Activated effector memory CD4-positive, alpha-beta T cell treated with Interleukin-2 at 50 U/mL for 16 hours (primary cell): ENCODE measurements around the gene C1orf116.

ENCODE experiments used
- DNase-seq: peaks from one replicate; pipeline ENCODE4 v3.0.0-alpha.2; 2020

C1orf116 gene

DNA sequence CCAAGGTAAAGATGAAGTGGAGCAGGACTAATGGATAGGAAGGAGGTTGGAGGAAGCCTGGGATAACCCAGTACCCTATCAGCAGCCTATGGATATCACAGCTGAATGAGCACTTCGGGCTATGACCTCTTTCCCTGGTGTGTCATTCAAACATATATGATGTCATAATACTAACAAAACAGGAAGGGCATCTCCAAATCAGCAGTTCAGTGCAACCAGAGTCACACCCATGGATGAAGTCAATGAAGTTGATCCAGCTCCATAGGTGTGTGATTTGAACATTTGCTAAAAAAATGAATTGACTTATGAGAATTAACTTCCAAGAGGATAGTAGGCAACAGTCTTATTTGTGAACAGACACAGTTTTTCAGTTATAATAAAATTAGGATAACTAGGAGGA is 1.7 kb upstream of the C1orf116 start:
- no peak for DNase-seq

DNA sequence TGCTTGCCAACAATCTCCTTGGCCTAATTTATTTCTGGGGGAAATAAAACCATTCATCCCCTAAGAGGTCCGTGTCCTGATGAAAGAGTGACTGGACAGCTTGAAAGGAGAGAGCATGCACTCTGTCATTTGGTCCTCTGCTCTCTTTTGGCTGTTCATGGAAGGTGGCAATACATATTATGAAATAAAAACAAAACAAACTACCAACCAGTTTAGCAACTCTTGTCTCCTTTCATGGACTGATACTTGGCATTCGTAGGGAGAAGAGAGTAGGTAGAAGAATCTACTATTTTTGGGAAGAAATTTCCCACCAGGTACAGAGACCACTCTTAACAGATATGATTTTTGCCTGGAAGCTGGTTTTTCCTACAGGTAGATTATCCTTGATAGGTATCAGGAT is 746 bp upstream of the C1orf116 start:
- no peak for DNase-seq

DNA sequence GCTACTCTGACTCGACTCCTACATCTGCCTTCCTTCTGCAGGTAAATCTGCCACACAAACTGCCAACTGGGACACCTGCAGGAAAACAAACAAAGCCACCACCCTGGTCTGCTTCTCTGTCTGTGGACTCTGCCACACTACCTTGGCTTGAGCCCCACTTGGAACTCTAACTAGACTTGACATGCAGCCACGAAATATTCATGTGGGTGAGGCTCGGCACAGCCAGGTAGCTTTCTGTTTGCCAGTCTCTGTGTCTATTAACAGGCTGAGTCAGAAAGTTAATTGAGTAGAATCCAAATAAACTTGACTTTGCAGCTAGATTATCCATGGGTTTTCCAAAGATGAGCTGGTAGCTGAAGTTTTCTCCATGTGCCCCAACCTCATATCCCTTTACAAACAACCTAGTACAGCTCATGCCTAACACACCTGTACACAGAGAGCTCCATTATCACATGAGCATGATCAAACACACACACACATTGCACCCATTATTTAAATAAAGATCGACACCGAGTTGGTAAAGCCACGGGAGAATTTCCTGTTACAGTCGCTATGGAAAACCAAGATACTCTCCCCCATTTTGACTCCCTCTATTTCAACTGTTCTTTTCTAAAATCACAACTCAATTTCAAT is 808 bp downstream of the C1orf116 start:
- DNase-seq, result no peak

DNA sequence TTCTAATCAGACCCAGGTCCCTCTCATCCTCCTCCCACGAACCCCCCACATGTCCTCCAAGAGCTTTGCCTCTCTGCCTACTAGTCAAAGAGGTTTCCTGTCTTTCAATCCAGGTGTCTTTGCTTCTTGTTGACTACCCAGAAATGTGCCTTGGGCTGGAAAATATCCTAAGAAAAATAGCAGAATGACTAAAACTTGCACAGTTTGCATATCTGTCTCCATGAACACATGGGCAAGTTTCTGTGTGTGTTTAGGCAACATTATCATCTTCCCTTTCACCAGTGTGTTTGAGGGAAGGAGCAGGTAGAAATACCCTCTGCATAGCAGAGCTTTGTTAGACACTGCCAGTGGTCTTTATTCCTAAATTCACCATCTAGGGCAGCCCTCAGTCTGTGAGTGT is 1.5 kb downstream of the C1orf116 start:
- DNase-seq, result no peak

DNA sequence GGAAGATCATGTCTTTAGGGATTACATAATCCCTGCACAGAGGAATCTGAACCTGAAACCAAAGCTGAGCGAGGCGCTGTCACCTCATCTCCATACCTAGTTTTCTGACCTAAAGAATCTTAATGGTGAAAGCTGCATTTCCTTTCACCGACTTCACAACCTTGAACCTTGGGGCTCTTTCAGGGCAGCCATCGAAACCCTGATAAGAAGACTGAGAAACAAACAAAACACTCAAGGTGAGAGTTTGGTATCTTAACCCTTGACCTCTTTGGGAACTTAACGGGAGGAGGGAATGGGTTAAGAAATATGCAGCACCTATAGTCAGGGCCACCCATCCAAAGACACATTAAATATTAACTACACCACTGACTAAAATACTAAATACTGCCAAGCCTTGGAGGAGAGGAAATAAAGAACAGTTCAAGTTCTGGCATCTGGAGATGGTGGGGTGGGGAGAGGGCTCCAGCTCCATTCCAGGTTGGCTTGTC is 2.0 kb downstream of the C1orf116 start:
- no peak for DNase-seq

DNA sequence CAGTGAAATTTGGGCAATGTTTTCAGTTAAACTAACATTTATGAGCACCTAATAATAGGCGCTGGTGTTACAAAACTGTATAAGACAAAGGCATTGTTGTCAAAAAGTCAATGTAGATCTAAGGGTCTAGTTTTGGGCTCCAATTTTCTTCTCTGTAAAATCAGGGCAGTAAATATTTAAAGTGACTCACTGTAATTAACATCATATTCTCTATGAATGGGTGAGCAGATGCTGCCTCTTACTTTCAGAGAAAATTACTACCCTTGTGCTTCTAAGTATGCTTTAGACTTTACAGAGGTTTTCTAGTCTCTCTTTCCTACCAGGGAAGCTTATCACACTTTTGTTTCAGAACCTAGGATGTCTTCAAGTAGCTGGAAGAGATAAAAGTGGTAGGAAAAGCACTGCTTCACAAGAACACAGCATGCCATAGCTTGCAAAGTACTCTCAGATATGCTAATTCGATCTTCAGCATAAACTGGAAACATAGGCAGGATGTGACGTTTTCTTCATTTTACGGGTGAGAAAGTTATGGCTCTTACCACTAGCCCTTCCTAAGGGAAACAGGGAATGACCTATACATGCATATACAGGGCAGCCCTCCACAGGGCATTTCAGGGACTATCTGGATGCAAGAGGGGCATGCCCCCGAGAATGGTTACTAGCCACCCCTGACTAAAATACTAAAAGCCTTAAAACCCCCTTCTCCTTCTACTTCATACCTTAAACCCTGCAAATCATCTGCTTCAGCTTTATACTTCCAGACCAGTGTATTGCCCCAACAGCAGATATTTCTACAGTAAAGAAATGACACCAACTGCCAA is 2.6 kb downstream of the C1orf116 start:
- no peak for DNase-seq

DNA sequence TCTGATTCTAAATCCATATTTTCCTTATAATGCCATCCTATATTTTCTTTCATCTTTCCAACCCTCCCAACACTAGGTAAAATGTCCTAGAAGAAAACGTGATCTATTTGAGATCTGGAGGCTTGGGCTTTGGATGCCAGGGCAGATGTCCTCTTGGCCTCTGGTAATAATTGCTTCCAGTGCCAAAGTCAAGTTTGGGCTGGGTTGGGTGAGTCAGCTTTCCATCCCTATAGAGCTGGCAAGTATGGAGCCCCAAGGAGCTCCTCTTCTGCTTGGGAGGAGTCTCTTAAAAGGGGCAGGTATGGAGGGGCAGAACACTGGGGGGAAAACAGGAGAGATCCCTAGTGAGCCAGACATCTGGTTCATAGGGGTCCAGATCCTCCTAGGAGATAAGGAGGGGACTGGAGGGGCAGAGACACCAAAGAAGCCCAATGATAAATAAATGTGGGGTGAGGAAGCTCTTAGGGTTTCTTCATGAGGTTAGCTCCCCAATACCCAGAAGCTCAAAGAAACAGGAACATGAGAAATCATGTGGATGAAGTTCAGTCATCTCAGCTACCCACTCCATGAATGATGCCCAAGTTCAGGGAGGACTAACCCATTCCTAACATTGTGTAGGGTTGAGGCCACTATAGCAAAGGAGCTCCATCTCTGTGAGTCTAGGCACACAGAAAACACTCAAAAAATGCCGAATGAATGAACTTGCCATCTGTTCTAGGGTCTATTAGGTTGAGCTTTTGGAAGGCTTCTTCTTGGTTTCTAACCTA is 3.5 kb downstream of the C1orf116 start:
- no peak for DNase-seq

DNA sequence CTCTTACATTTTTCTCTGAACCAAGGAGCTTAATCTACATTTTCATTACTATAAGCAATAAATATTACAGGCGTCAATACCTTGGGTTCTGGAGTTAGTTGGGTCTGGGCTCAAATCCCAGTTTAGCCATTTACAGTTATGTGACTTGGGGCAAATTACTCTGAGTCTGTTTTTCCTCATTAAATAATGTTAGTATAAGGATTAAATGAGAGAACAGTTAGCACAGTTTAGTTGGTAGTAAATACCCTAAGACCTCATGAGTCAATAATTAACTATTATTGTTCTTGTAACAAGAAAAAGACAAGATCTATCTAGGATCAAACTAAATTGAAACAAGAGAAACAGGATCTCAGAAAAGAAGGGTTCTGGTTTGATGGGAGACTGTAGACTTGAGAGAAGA is 4.6 kb downstream of the C1orf116 start:
- DNase-seq, result no peak

DNA sequence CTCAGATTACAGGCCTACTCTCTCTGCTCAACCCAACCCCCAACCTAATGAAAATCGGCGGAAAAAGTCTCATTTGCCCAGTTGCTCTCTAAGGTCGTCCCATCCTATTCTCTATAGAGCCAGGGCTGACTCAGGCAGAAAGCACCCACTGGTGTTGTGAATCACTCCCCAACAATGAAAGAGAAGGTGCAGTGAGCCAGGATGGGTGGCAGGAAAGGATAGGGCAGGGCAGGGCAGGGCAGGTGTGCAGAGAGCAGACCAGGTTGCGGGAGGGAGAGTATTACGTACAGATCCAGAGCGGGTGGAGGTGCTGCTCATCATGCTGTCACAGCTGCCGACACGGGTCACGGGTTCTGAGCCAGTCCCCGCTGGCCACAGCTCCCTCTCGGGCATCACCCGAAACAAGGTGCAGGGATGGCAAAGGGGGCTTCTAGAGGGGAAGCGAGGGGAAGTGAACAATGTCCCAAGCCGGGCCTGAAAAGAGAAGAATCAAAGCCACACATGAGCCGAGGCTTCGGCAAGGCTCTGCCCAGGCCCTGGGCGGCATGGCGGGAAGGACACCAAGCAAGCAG is 5.3 kb downstream of the C1orf116 start:
- DNase-seq, result no peak

DNA sequence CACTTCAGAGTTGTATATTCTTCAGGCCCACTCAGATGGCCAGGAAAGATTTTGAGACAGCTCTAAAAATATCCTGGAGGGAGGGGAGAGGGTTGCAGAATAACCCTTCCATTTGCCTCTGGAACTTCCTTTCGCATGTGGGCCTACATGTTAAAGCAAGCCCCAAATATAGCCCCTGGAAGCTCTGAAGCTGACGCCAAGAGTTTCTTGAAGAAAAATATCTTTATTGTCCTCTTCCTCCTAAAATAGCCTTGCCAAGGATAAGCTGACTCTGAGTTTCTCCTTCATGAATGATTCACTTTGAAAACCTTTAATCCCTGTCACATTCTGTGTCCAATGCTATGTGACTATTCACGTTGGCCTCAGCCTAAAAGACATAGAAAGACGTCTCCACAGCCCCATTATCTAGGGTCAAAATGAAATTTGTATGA is 6.4 kb downstream of the C1orf116 start:
- DNase-seq, result no peak

DNA sequence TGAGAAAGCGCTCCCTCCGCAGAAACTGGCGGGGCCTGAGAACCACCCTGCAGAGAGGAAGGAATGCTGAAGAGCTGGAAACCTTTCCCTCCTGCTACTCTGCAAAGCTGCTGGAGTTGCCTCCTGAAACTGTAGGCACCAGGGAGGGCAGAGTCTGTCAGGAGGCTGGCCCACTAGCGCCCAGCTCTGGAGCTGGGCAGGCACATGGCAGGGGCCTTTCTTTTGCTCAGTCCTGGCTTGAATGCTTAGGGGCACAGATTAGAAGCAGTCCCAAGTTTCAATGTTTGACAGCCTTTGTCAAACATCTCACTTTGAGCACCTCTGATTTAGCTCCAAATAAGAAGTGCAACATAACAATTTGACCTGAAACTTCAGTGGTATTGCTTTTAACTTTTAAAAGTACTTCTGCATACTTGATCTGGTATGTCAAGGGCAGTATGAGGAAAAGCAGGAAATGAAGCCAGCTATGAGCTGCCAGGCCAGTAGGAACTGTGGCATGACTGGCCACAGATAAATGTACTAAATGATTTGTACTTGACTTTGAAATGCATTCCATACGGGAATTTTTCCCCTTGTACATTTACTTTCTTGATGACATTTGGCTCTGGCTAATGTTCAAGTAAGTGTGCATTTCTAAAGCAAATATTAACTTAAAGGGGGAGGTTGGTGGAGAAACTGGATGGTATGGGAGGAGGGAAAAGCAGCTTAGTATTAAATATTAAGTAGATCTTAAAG is 7.2 kb downstream of the C1orf116 start:
- DNase-seq, result no peak

DNA sequence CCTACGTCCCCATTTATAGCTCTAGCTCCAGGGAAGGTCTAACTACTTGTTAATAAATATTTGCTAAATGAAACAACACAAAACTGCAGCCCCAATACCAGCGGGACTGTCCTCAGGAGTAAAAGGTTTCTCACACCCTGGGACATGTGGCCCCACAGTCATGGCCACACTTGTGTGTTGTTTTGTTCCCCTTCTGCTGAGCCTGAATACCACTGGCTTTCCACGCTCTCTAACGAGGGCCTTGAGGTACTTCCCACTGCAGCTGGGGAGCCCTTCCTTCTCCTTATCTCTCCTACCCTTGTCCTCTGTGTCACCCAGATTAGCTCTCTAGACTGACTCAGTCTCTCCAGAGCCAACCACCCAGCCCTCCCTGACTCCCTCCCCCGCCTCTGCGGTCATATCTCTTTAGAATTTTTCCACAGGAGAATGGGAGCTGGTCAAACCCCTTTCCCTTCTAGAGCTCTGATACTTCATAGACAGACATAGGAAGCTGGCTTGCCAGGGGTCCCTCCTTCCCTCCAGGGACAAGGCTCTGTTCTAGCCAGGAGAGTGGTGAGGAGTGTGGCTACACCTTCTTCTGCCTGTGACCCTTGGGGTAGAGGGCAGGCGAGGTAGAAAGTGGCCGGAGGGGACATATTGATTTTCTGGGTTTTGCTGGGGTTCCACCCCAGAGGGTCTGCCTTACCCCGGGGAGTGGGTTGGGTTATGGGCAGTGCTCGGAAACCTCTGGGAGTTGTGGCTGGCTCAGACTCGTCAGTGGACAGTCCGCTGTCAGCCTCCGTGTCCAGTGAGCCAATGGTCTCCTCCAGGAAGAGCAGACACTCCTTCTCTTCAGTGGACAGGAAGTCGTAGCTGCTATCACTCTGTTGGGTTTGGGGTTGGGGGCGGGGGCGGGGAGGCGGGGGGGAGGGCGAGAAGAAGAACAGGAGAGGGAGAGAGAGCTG is 8.1 kb downstream of the C1orf116 start:
- DNase-seq, result no peak

DNA sequence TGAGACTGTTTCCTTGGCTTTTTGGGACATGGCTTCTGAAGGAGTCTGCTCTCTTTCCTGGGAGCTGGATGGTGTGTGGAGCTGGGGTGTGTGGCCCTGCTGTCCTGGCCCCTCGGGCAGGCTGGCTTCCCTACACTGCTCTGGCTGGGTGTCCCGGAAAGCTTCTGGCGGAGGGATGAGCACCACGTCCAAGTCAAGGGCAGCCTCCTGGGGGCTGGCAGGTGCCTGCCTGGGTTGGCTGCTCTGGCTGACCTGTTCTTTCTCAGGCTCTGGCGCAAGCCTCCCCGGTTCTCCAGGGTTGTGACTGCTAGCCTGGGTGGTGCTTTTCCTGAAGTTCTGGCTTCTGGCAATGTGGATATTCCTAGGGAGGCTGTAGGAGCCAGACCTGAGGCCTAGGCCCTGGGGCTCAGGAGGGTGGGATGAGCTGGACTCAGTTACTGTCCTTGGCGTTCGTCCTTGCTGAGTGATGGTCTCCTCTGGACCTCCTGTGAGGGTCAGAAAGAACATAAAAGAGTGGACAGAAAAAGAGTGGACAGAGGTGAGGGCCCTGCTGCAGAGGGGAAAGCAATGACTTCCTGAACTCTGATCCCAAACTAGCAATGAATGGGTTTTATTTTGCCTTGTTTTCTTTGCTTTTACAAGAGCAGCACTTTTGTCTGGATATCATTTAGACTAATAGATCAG is 9.4 kb downstream of the C1orf116 start:
- no peak for DNase-seq

DNA sequence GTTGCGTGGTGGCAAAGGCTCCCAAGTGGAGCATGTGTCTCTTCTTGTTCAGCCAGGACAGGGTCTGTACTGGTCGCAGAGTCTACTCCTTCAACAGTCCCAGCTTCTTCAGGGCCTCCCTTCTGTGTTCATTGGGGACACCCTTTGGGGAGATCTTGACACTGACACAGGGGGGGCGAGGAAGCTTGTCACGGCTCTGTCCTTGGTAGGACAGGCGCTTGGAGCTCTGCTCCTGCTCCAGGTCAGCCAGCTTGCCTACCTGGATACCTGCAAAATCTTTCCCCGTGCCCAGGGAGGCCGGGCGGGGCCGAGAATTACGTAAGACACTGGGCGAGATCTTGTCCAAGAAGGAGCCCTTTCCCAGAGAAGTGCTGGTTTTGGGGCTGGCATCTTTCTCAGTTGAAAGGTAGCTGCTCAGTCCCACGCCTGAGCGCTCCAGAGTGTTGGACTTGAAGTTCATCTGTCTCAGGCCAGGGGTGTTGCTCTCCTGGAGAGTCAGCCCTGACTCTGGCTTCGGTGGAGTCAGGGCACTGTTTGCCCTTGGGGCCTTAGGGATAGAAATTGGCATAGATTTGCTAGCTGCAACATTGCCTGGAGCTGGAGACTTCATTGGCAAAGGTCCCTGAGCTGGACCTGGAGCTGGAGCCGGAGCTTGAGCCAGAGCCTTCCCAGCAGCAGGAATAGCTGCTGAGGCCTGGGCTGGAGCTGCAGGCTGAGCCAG is 10.5 kb downstream of the C1orf116 start:
- DNase-seq, result no peak

DNA sequence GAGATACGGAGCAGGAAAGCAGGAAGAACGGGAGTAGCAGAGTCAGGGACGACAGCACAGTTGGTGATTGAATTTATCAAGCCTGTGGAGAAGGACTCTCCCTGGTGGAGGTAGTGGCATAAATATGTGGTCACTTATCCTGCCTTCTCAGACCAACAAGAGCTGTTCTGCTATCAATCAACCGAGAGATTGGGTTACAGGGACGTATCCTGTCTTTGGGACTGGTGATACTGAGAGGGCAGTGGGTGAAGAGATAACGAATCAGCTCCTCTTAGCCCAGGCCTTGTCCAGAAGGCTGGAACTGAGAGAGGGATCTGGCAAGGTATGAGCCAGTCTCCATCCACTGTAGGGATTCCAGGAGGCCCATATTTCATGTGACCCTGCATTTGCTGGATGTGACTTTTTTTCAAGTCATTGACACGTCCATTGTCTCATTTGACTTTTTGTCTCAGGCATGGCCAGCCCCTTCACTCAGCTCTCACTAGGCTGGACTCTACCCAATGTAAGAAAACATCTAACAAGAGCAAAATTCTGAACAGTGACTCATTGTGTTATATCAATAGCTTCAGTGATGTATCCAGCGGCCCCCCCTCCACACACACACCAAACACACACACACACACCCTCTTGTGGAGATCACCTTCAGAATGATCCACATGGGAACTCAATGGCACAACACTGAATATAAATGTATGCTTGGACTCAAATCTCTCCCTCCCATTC is 11.3 kb downstream of the C1orf116 start:
- no peak for DNase-seq

DNA sequence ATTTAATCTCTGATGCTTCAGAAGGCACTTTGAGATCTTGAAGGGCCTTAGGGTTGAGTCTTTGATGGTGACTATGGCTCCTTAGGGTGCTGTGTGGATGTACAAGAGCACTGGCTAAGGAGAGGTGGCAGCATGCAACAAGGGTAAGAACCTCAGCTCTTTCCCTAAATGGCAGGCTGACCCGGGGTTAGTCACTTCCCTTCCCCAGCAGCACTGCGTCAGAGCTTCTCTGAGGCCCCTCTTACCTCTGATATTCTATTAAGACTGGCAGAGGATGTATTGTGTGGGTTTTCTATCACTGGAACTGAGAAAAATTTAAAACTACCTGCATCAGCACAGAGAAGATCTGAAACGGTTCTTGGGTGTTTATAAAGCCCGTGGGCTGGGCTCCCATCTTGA is 11.8 kb downstream of the C1orf116 start:
- no peak for DNase-seq

DNA sequence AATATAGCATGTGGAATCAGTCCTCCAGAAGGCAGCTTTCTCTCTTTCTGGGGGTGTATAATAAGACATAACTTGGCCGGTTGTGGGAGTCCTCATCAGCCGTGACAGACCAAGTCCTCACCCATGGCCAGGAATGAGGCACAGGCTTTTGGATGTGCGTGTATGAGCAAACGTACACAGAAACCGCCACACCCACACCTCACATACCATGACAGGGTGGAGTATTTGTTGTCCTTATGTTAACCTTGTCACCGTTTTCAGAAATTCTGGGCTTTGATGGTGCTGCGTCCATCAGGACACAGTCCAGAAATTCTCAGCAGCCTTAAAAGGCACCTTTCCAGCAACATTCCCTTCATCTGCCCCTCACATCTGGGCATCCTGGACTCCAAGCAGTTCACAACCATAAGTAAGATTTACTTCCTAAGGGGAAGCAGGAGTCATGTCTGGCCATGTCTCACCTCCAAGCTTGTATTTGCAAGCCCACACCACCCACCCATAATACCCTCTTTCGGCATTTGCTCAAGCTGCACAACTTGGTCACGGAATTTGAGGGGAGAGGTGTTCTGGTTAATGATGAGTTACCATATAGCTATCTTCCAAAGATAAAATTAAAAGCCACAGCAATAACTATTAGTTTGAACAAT is 12.4 kb downstream of the C1orf116 start:
- no peak for DNase-seq

DNA sequence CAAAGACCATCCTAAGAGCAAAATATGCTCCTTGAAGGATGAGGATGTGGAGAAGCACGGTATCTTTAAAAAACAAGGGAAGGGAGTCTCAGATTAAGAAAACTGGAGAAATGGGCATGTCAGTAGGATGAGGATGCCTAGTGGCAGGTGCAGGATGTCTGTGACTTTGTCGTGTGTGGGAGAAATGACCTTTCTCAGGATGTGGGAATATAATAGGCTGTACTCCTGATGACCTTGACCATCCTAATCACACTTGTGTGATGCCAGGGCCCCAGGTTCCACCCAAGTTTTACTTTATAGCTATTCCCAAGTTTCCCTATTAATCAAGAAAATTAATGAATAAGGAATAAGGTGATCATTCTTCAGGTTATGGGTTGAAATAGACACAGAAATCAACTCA is 12.9 kb downstream of the C1orf116 start:
- DNase-seq, result no peak

DNA sequence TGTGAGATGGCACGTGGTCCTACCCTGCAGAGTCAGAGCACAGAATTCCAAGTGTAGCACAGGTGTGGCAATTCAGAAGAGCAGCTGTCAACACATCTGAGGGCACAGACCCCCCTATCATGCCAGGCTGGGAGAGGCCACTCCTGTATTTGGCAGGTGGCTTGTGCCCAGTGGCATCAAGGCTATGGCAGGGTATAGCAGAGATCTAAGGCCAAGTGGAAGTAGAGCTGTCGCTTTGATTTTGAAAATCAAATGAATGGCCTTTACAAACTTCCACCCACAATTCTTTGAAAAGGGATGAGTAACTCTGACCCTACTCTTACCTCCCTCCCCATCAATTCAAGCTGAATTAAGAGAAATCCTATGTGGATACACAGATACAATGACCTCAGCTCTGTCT is 13.4 kb downstream of the C1orf116 start:
- DNase-seq, result no peak
